AG04450 (cell line): ENCODE measurements around the gene USH2A. TPM values are rescaled to one million over a fixed set of nuclear protein-coding genes. Genes with fewer than 3 reads are reported as not detected.

Experiments used
- CTCF ChIA-PET: fragments of 300-600, 350-600 bp; formaldehyde crosslinking; extraction: SDS; loops from one replicate; lab custom pipeline; 2022; ENCODE audit warnings: antibody characterized with exemption, inconsistent platforms; lab: Charles Lee
- POLR2A ChIA-PET: fragments of 350-600 bp; formaldehyde crosslinking; extraction: SDS; loops from one replicate; lab custom pipeline; 2021; ENCODE audit warnings: antibody characterized with exemption, inconsistent platforms; lab: Yijun Ruan, JAX
- DNase-seq: peaks from one replicate; pipeline ENCODE4 v3.0.0-alpha.2; 2011; ENCODE audit warnings: low read depth, low spot score
- H3K27ac ChIP-seq: one replicate; pipeline ENCODE4 v1.5.1; 2012; ENCODE audit warnings: low read depth, low read length, control low read depth
- H3K27me3 ChIP-seq: one replicate; pipeline ENCODE4 v1.6.0; 2012; ENCODE audit warnings: low read length; ENCODE audit not compliant: control insufficient read depth, insufficient read depth
- H3K4me3 ChIP-seq: 2 replicates; pipeline ENCODE4 v1.5.1; 2011; ENCODE audit warnings: mild to moderate bottlenecking, low read depth, low read length, control low read depth
- H3K9me3 ChIP-seq: 2 replicates; pipeline ENCODE4 v1.5.1; 2012; ENCODE audit warnings: low read length; ENCODE audit not compliant: control insufficient read depth, insufficient read depth
- polyA plus RNA-seq: library from polyadenylated mRNA; depleted of rRNA; stranded (reverse); fragments of >200 nt; gene quantifications from 2 replicates; pipeline ENCODE4 v1.2.3, GENCODE V29; 2011
- TF ChIP-seq, protein P1 (sequence below): IDR thresholded peaks from 2 replicates; pipeline ENCODE4 v1.5.1; 2011; ENCODE audit warnings: low read depth, low read length, control low read depth, inconsistent platforms

The USH2A gene
- polyA plus RNA-seq, 1 experiment, result 0.01 TPM

DNA sequence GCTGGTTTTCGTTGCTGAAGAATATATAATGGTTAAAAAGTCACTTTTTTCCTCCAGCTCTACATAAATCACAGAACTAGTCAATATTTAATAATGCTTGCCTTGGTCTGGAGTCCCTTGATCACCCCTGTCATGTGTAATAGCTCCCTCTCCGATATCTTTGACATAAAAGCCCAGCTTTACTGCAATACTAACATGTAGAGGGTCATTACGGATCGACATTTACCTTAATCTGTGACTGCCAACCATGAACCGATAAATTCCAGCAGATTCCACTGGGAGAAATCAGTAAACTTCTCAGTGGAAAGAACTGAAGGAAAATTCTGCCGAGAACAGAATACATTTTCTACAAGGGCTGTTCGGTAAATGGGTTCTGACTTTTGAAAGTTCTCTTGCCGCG is 459.6 kb downstream of the USH2A start:
- Histone ChIP-seq H3K27me3 (no peaks in the 10 kb centered on the region), H3K27ac (no peak overlapping the region), H3K4me3 (no peak overlapping the region), H3K9me3 (no peaks in the 10 kb centered on the region)
- TF ChIP-seq, protein P1, sequence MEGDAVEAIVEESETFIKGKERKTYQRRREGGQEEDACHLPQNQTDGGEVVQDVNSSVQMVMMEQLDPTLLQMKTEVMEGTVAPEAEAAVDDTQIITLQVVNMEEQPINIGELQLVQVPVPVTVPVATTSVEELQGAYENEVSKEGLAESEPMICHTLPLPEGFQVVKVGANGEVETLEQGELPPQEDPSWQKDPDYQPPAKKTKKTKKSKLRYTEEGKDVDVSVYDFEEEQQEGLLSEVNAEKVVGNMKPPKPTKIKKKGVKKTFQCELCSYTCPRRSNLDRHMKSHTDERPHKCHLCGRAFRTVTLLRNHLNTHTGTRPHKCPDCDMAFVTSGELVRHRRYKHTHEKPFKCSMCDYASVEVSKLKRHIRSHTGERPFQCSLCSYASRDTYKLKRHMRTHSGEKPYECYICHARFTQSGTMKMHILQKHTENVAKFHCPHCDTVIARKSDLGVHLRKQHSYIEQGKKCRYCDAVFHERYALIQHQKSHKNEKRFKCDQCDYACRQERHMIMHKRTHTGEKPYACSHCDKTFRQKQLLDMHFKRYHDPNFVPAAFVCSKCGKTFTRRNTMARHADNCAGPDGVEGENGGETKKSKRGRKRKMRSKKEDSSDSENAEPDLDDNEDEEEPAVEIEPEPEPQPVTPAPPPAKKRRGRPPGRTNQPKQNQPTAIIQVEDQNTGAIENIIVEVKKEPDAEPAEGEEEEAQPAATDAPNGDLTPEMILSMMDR, result no peak
- DNase-seq, result no peak
- CTCF ChIA-PET, result no interaction called here
- POLR2A ChIA-PET, result no interaction called here

DNA sequence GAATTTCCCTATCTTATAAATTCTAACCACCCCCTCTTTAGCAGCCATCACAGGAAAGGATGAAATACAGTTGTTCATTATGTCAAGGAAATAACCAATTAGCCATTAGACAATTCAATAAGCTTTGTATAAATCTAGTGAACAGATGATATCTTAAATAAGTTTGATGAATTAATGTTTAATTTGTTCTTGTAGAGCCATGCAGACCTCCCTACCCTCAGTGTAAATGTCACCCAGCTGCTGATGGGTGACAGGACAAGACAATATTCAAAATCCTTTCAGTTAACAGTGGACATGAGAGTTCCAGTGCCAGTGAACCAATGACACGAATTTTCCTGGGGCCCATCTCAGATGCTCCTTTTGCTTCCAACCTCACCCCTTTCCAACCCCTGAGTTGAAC is 460.2 kb downstream of the USH2A start:
- ChIA-PET CTCF (interaction anchor here (0.6 kb wide), 1 partner anchor 253 kb away, joined by 3 read pairs; no protein-coding TSS in a partner anchor), POLR2A (no interaction called here)
- TF ChIP-seq, protein P1, result no peak
- Histone ChIP-seq H3K4me3 (no peak overlapping the region), H3K27ac (no peak overlapping the region), H3K27me3 (no peaks in the 10 kb centered on the region), H3K9me3 (no peaks in the 10 kb centered on the region)
- no peak for DNase-seq

DNA sequence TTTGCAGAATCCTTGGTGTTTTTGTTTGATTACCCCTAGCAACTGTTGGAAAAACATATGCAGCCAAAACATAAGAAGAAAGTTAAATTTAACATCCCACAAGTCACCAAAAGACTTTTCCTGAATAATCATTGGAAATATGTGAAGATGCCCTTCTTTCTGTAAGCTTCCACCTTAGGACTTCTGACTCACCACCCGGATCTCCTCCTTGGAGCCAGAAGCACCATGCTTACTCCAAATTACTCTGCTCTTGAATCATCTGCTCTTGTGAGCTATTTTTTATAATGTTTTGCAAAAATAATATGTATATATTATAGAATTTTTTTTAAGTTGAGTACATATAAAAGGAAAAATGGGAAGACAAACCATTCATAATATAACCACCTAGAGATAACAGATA is 464.4 kb downstream of the USH2A start:
- CTCF ChIA-PET, result no interaction called here
- DNase-seq, result no peak
- H3K4me3 ChIP-seq, result no peak overlapping the region
- H3K9me3 ChIP-seq, result no peaks in the 10 kb centered on the region
- TF ChIP-seq, protein P1, result no peak
- POLR2A ChIA-PET, result no interaction called here
- H3K27ac ChIP-seq, result no peak overlapping the region
- no peaks in the 10 kb centered on the region for H3K27me3 ChIP-seq

DNA sequence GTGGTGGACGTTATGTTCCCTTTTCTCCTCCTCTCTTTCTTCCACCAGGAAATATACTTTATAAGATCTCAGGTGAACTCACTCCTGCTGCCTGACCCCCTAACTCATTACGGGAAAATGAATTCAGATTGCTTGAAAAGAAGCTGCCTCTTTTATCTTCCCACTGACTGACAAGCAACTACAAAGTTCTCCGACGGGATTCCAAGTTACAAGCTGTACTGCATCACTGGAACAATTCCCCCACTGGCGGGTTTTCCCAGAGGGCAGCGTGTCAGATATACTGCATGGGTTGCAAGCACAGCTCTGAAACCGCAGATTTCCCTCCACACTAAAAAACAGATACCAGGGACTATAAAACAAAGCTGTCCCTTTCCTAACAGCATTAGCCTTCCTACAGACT is 465.6 kb downstream of the USH2A start:
- Histone ChIP-seq H3K27ac (no peak overlapping the region), H3K9me3 (no peaks in the 10 kb centered on the region), H3K4me3 (no peak overlapping the region), H3K27me3 (no peaks in the 10 kb centered on the region)
- no peak for DNase-seq
- ChIA-PET CTCF (interaction anchor here (0.7 to 0.8 kb wide), 3 partner anchors 9 to 269 kb away, joined by 3 to 4 read pairs (median 3); no protein-coding TSS in a partner anchor), POLR2A (no interaction called here)
- TF ChIP-seq, protein P1, result no peak

DNA sequence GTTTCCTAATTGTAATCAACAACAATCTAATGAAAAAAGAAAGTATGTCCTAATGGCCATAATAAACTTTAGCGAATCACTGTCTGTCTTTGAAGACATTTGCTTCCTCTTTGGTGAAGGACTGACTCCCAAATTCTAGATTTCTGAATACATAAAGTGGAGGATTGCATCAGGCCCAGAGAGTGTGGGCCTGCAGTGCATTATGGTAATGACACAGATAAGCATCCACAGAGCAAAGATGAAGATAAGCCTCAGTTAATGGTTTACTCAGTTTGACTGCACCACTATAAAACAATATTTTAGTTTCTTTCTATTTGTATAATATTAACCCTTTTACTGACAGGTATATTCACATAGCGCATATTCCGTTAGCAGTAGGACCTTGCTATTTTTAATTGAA is 490.7 kb downstream of the USH2A start:
- no peak overlapping the region for H3K4me3 ChIP-seq
- TF ChIP-seq, protein P1, result no peak
- H3K27me3 ChIP-seq, result no peaks in the 10 kb centered on the region
- no peak for DNase-seq
- ChIA-PET POLR2A (no interaction called here), CTCF (no interaction called here)
- H3K27ac ChIP-seq, result no peak overlapping the region
- H3K9me3 ChIP-seq, result no peaks in the 10 kb centered on the region
